NCI-H460 (cell line): ENCODE measurements around the gene TNP2. TPM values are rescaled to one million over a fixed set of nuclear protein-coding genes. Genes with fewer than 3 reads are reported as not detected.

Experiments used
- DNase-seq: peaks from one replicate; pipeline ENCODE4 v3.0.0-alpha.2; 2016; ENCODE audit warnings: low read depth; ENCODE audit errors: extremely low read depth
- total RNA-seq: library from RNA; depleted of rRNA; stranded (reverse); fragments of >200 nt; shearing (Covaris generic); gene quantifications from 2 replicates; pipeline ENCODE4 v1.2.3, GENCODE V29; 2014

TNP2 gene
- total RNA-seq, 1 experiment from 2014 or later, result not detected

- no peak for DNase-seq
These were observed 10.3 kb downstream of the TNP2 start for GRCh38 chr16:11258553-11259492.

- peak; percentile 81 for DNase-seq
These were observed 11.8 kb downstream of the TNP2 start for GRCh38 chr16:11257131-11257938.

GRCh38 chr16:11256661-11257130 lies 12.4 kb downstream of the TNP2 start:
- peak; percentile 11 for DNase-seq

- DNase-seq, result peak; percentile 75
These were observed 13.1 kb downstream of the TNP2 start, which contains the start of gene SOCS1 for GRCh38 chr16:11255737-11256660. Gene SOCS1, minus strand, starts transcription at chr16:11256204. Its CDS starts 726 bp downstream, at chr16:11255478.

- DNase-seq, result no peak
These were observed 14.0 kb downstream of the TNP2 start for GRCh38 chr16:11254913-11255736.

- DNase-seq, result no peak
These were observed 14.9 kb downstream of the TNP2 start for GRCh38 chr16:11253995-11254912.

GRCh38 chr16:11253009-11253994 lies 15.8 kb downstream of the TNP2 start:
- no peak for DNase-seq

GRCh38 chr16:11252482-11252931 lies 16.6 kb downstream of the TNP2 start:
- DNase-seq, result no peak

- DNase-seq, result no peak
These were observed 17.3 kb downstream of the TNP2 start for GRCh38 chr16:11251525-11252481.

GRCh38 chr16:11250786-11251524 lies 18.2 kb downstream of the TNP2 start:
- no peak for DNase-seq

- DNase-seq, result no peak
These were observed 18.9 kb downstream of the TNP2 start for GRCh38 chr16:11250091-11250785.

- DNase-seq, result no peak
These were observed 19.7 kb downstream of the TNP2 start for GRCh38 chr16:11249233-11250061.

GRCh38 chr16:11248133-11248532 lies 21.0 kb downstream of the TNP2 start:
- no peak for DNase-seq

GRCh38 chr16:11245988-11246387 lies 23.1 kb downstream of the TNP2 start:
- no peak for DNase-seq
